ENCODE data around the gene RANBP2. TPM values are rescaled to one million over a fixed set of nuclear protein-coding genes. Genes with fewer than 3 reads are reported as not detected.
"Not testable (repeated sequence)": the region's sequence is repeated elsewhere in the genome, so short reads cannot be mapped to it uniquely, and the experiment has no call there.

Gene RANBP2
- total RNA-seq, 2 donors from 2014 or later, result 33.9 to 71.6 TPM

DNA sequence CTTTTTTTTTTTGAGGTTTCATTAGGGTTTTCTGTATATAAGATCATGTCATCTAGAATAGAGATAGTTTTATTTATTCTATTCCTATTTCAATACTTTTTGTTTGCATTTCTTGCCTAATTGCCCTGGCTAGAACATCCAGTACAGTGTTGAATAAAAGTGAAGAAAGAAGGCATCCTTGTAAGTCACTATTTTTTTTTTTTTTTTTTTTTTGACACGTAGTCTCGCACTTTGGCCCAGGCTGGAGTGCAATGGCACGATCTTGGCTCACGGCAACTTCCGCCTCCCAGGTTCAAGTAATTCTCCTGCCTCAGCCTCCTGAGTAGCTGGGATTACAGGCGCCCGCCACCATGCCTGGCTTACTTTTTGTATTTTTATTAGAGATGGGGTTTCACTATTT, 27.8 kb upstream of the RANBP2 start:
- Histone ChIP-seq H3K4me1 (no peaks in the 10 kb centered on the region), H3K4me3 (no peak overlapping the region), H3K27me3 (no peaks in the 10 kb centered on the region), H3K9me3 (no peaks in the 10 kb centered on the region), H3K27ac (no peak overlapping the region), H3K36me3 (replicated peaks in 1 of 2; ENCODE audit: insufficient read depth in 1 of 2, low read depth in 2 of 2) (no peaks in the 10 kb centered on the region)
- WGBS, 2 donors, result 84 to 89% methylated on average over 7 of the region's 7 CpGs
- TF ChIP-seq CTCF (IDR thresholded peaks at IDR 0.05), result no peak
- TF ChIP-seq POLR2A (IDR thresholded peaks at IDR 0.05), result no peak
- DNase-seq (no peak), ATAC-seq (no peak)
- intact Hi-C loops (cut with DNase I), result no loop called here

DNA sequence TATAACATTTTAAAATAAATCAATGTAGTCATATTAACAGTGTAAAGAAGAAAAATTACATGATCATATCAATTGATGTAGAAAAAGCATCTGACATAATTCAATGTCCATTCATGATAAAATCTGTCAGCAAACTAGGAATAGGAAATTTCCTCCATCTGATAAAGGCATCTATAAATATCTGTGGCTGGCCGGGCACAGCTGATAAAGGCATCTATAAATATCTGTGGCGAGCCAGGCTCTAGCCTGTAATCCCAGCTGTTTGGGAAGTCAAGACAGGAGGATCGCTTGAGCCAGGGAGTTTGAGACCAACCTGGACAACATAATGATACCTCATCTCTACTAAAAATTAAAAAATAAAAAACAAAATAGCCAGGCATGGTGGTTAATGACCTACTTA, 18.1 kb upstream of the RANBP2 start:
- TF ChIP-seq POLR2A (IDR thresholded peaks at IDR 0.05) (no peak), CTCF (IDR thresholded peaks at IDR 0.05) (no peak)
- DNase-seq (no peak), ATAC-seq (no peak)
- H3K36me3 ChIP-seq (replicated peaks in 1 of 2; ENCODE audit: insufficient read depth in 1 of 2, low read depth in 2 of 2), result no peaks in the 10 kb centered on the region
- 27 to 41% methylated on average over 3 of the region's 3 CpGs for WGBS, 2 donors
- H3K27me3 ChIP-seq, result no peaks in the 10 kb centered on the region
- intact Hi-C loops (cut with DNase I), result no loop called here
- H3K4me1 ChIP-seq, result no peaks in the 10 kb centered on the region
- H3K27ac ChIP-seq, result no peak overlapping the region
- no peak overlapping the region for H3K4me3 ChIP-seq
- no peaks in the 10 kb centered on the region for H3K9me3 ChIP-seq

- no peaks in the 10 kb centered on the region for H3K9me3 ChIP-seq
- DNase-seq (no peak), ATAC-seq (no peak)
- no peak overlapping the region for H3K27ac ChIP-seq
- 77 to 94% methylated on average over 2 of the region's 2 CpGs for WGBS, 2 donors
- intact Hi-C loops (cut with DNase I), result no loop called here
- no peaks in the 10 kb centered on the region for H3K27me3 ChIP-seq
- H3K4me1 ChIP-seq, result no peaks in the 10 kb centered on the region
- H3K36me3 ChIP-seq (replicated peaks in 1 of 2; ENCODE audit: insufficient read depth in 1 of 2, low read depth in 2 of 2), result no peaks in the 10 kb centered on the region
- no peak overlapping the region for H3K4me3 ChIP-seq
- no peak for TF ChIP-seq CTCF (IDR thresholded peaks at IDR 0.05)
- TF ChIP-seq POLR2A (IDR thresholded peaks at IDR 0.05), result no peak
Observed at GRCh38 chr2:108701806-108702205, 17.5 kb upstream of the RANBP2 start.

GRCh38 chr2:108704871-108705270, 14.4 kb upstream of the RANBP2 start:
- WGBS, 2 donors, result 83 to 90% methylated on average over 1 of the region's 1 CpG
- no peaks in the 10 kb centered on the region for H3K9me3 ChIP-seq
- no peak for ATAC-seq
- intact Hi-C loops (cut with DNase I), result no loop called here
- no peak for DNase-seq
- H3K27ac ChIP-seq, result no peak overlapping the region
- H3K4me1 ChIP-seq, result no peaks in the 10 kb centered on the region
- no peaks in the 10 kb centered on the region for H3K27me3 ChIP-seq
- H3K36me3 ChIP-seq (replicated peaks in 1 of 2; ENCODE audit: insufficient read depth in 1 of 2, low read depth in 2 of 2), result no peaks in the 10 kb centered on the region
- TF ChIP-seq POLR2A (IDR thresholded peaks at IDR 0.05), result no peak
- TF ChIP-seq CTCF (IDR thresholded peaks at IDR 0.05), result no peak
- H3K4me3 ChIP-seq, result no peak overlapping the region

DNA sequence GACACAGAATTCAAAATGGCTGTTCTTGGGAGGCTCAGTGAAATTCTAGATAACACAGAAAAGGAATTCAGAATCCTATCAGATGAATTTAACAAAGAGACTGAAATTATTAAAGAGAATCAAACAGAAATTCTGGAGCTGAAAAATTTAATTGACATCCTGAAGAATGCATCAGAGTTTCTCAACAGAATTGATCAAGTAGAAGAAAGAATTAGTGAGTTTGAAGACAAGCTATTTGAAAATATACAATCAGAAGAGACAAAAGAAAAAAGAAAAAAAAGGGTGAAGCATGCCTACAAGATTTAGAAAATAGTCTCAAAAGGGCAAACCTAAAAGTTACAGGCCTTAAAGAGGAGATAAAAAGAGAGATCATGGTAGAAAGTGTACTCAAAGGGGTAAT, 12.0 kb upstream of the RANBP2 start:
- Histone ChIP-seq H3K4me3 (no peak overlapping the region), H3K9me3 (no peaks in the 10 kb centered on the region), H3K36me3 (replicated peaks in 1 of 2; ENCODE audit: insufficient read depth in 1 of 2, low read depth in 2 of 2) (no peaks in the 10 kb centered on the region), H3K27ac (no peak overlapping the region), H3K4me1 (no peaks in the 10 kb centered on the region), H3K27me3 (no peaks in the 10 kb centered on the region)
- intact Hi-C loops (cut with DNase I), result no loop called here
- ATAC-seq, result no peak
- no peak for TF ChIP-seq POLR2A (IDR thresholded peaks at IDR 0.05)
- no peak for TF ChIP-seq CTCF (IDR thresholded peaks at IDR 0.05)
- DNase-seq, result no peak

DNA sequence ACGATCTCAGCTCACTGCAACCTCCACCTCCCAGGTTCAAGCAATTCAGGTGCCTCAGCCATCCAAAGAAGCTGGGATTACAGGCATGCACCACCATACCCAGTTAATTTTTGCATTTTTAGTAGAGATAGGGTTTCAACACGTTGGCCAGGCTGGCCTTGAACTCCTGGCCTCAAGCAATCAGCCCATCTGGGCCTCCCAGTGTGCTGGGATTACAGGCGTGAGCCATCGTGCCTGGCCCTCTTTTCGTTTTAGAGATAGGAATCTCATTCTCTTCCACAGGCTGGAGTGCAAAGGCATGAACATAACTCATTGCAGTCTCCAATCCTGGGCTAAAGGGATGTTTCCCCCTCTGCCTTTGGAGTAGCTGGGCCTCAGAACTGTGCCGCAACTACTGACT, 2.3 kb upstream of the RANBP2 start:
- 54 to 60% methylated on average over 6 of the region's 6 CpGs for WGBS, 2 donors

GRCh38 chr2:108726048-108726447, 6.8 kb downstream of the RANBP2 start:
- H3K9me3 ChIP-seq; DNase-seq; intact Hi-C loops (cut with DNase I); ATAC-seq; H3K27me3 ChIP-seq; H3K36me3 ChIP-seq (replicated peaks in 1 of 2; ENCODE audit: insufficient read depth in 1 of 2, low read depth in 2 of 2); H3K4me3 ChIP-seq: not testable (repeated sequence)
- H3K4me1 ChIP-seq, result peaks cover 37% of the 10 kb centered on the region
- H3K27ac ChIP-seq, result peak overlapping the region in 1 of 4 donors; percentile 71
- 36 to 44% methylated on average over 9 of the region's 9 CpGs for WGBS, 2 donors

More for the DNA sequence above, 2.3 kb upstream of the RANBP2 start:
- H3K4me3 ChIP-seq; H3K9me3 ChIP-seq; H3K36me3 ChIP-seq (replicated peaks in 1 of 2; ENCODE audit: insufficient read depth in 1 of 2, low read depth in 2 of 2); DNase-seq; H3K27ac ChIP-seq; intact Hi-C loops (cut with DNase I); ATAC-seq; H3K27me3 ChIP-seq: not testable (repeated sequence)
- peaks cover 19% of the 10 kb centered on the region for H3K4me1 ChIP-seq

GRCh38 chr2:108734656-108735055, 15.4 kb downstream of the RANBP2 start:
- ATAC-seq; DNase-seq; H3K27ac ChIP-seq; intact Hi-C loops (cut with DNase I); H3K4me1 ChIP-seq; H3K9me3 ChIP-seq; H3K27me3 ChIP-seq; H3K36me3 ChIP-seq (replicated peaks in 1 of 2; ENCODE audit: insufficient read depth in 1 of 2, low read depth in 2 of 2); H3K4me3 ChIP-seq: not testable (repeated sequence)
- 93 to 97% methylated on average over 5 to 6 of the region's 6 CpGs for WGBS, 2 donors

All from body of pancreas (tissue), 4 donors.